HCT116 (cell line): Measurements from ENCODE around the gene CNTNAP3. TPM values are rescaled to one million over a fixed set of nuclear protein-coding genes. Genes with fewer than 3 reads are reported as not detected.
"Not testable (repeated sequence)": the region's sequence is repeated elsewhere in the genome, so short reads cannot be mapped to it uniquely, and the experiment has no call there.

Source experiments
- ATAC-seq: fragments of 200-7000 bp; cut with Tn5 transposase; 2 replicates; pipeline ENCODE4 v1.9.1; 2020; ENCODE audit warnings: mild to moderate bottlenecking, moderate library complexity
- BruUV-seq: library from RNA; stranded (reverse); fragments of 400-500 nt; replicated peaks from 2 replicates; lab custom pipeline; 2021; lab: Mats Ljungman, UMichigan
- CTCF ChIA-PET: fragments of 300-600 bp; sonication (Branson Sonifier 250); formaldehyde crosslinking; loops from one replicate; lab custom pipeline; 2021; ENCODE audit warnings: antibody characterized with exemption; lab: Charles Lee
- POLR2A ChIA-PET: fragments of 300-600, 350-600 bp; sonication (Branson Sonifier 250); formaldehyde crosslinking; loops from one replicate; lab custom pipeline; 2021; ENCODE audit warnings: antibody characterized with exemption; lab: Charles Lee
- RAD21 ChIA-PET, 2 experiments: fragments of 300-600 bp; sonication (Branson Sonifier 250); formaldehyde crosslinking; loops; one replicate each; lab custom pipeline; 2023; ENCODE audit warnings: low total read pairs in 2 of 2; ENCODE audit not compliant: uncharacterized antibody in 2 of 2, unreplicated experiment in 2 of 2, low non-redundant PET in 1 of 2; lab: Charles Lee
- DNase-seq: peaks from one replicate; pipeline ENCODE4 v3.0.0-alpha.2; 2010; ENCODE audit warnings: low read depth, low spot score
- H2AFZ ChIP-seq: fragments of 200-600 bp; shearing (Covaris generic), sonication (generic); 2 replicates; pipeline ENCODE4 v1.6.1; 2017; ENCODE audit warnings: low read depth, mixed run types, mixed read lengths, antibody characterized with exemption, low read length; ENCODE audit not compliant: poor library complexity, severe bottlenecking
- H3K27ac ChIP-seq: 2 replicates; pipeline ENCODE4 v1.5.1; 2012; ENCODE audit warnings: low read depth, low read length
- H3K27me3 ChIP-seq: fragments of 200-600 bp; sonication (generic); 2 replicates; pipeline ENCODE4 v1.6.1; 2016; ENCODE audit warnings: mixed run types, low read length, mixed read lengths; ENCODE audit not compliant: insufficient read depth
- H3K36me3 ChIP-seq, 2 experiments: fragments of 200-500 bp in 1 of 2; fragments of 200-600 bp in 1 of 2; sonication (Bioruptor generic) in 1 of 2; sonication (generic) in 1 of 2; 2 replicates each; pipeline versions ENCODE4 v1.5.1 to v1.6.1; 2014 to 2016; ENCODE audit warnings: low read length in 2 of 2, inconsistent platforms in 1 of 2, mixed read lengths in 1 of 2, mixed run types in 1 of 2; ENCODE audit not compliant: insufficient read depth in 2 of 2, control insufficient read depth in 1 of 2
- H3K4me1 ChIP-seq, 2 experiments: fragments of 200-600 bp in 1 of 2; sonication (generic) in 1 of 2; 2 replicates each; pipeline versions ENCODE4 v1.5.1 to v1.6.1; 2012 to 2017; ENCODE audit warnings: low read length in 2 of 2, inconsistent platforms in 1 of 2, mild to moderate bottlenecking in 1 of 2, mixed read lengths in 1 of 2, mixed run types in 1 of 2, moderate library complexity in 1 of 2; ENCODE audit not compliant: insufficient read depth in 2 of 2, control insufficient read depth in 1 of 2
- H3K4me2 ChIP-seq: fragments of 200-600 bp; sonication (generic); 2 replicates; pipeline ENCODE4 v1.6.1; 2017; ENCODE audit warnings: mixed run types, low read length, mixed read lengths
- H3K4me3 ChIP-seq, 2 experiments: fragments of 200-600 bp in 1 of 2; sonication (generic) in 1 of 2; replicated peaks in 1 of 2; 2 replicates each; pipeline ENCODE4 v1.5.1; 2011 to 2016; ENCODE audit warnings: low read length in 2 of 2, control low read depth in 1 of 2, low read depth in 1 of 2, mild to moderate bottlenecking in 1 of 2, mixed read lengths in 1 of 2, mixed run types in 1 of 2
- H3K79me2 ChIP-seq: fragments of 200-600 bp; sonication (generic); 2 replicates; pipeline ENCODE4 v1.6.1; 2017; ENCODE audit warnings: mild to moderate bottlenecking, mixed run types, low read length, moderate library complexity, mixed read lengths; ENCODE audit not compliant: insufficient read depth
- H3K9ac ChIP-seq: fragments of 200-600 bp; sonication (generic); 2 replicates; pipeline ENCODE4 v1.6.1; 2016; ENCODE audit warnings: low read length, mixed read lengths
- H3K9me2 ChIP-seq: fragments of 200-600 bp; sonication (generic), shearing (Covaris generic); 2 replicates; pipeline ENCODE4 v1.6.1; 2017; ENCODE audit warnings: mixed run types, mild to moderate bottlenecking, moderate library complexity; ENCODE audit not compliant: insufficient read depth
- H3K9me3 ChIP-seq, 2 experiments: fragments of 200-500 bp in 1 of 2; fragments of 200-600 bp in 1 of 2; sonication (Bioruptor generic) in 1 of 2; sonication (generic) in 1 of 2; 2 replicates each; pipeline ENCODE4 v1.6.1; 2014 to 2017; ENCODE audit warnings: low read length in 2 of 2, mixed read lengths in 2 of 2, inconsistent platforms in 1 of 2, low read depth in 1 of 2, mild to moderate bottlenecking in 1 of 2, mixed run types in 1 of 2, moderate library complexity in 1 of 2; ENCODE audit not compliant: control insufficient read depth in 1 of 2, insufficient read depth in 1 of 2
- H4K20me1 ChIP-seq: fragments of 200-600 bp; sonication (generic), shearing (Covaris generic); 2 replicates; pipeline ENCODE4 v1.6.1; 2017; ENCODE audit warnings: mixed run types, mild to moderate bottlenecking, moderate library complexity; ENCODE audit not compliant: insufficient read depth
- intact Hi-C: fragments of 100-400 bp; cut with micrococcal nuclease; formaldehyde crosslinking; loops from 2 replicates; pipeline ENCODE4 v1.10.0; 2022
- total RNA-seq: library from RNA; stranded (reverse); gene quantifications from one replicate; pipeline ENCODE4 v1.2.1, GENCODE V29; 2021; ENCODE audit not compliant: unreplicated experiment

Gene CNTNAP3
- total RNA-seq, 1 experiment from 2014 or later: 14.8 TPM

DNA sequence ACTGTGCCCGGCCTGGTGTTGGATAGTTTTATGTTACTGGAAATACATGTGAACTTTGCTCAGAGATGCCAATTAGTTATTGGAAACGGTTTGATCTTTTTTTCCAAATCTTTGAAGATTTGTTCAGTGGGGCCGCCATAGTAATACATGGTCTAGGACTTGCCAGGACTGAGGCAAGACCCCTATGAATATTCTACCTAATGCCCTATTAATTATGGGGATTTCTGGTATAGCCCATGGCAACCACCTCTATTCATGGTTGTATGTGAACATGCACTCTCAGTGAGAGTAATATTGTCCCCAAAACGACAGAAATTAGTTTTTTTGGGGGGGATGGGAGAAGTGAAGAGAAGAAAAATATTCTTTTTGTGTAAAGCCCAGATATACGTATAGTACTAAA is 220.3 kb downstream of the CNTNAP3 start:
- H3K9ac ChIP-seq, H3K79me2 ChIP-seq, BruUV-seq, H3K4me3 ChIP-seq, DNase-seq, H4K20me1 ChIP-seq, RAD21 ChIA-PET, H3K27me3 ChIP-seq, CTCF ChIA-PET, H2AFZ ChIP-seq, H3K9me2 ChIP-seq, ATAC-seq, H3K4me2 ChIP-seq, H3K9me3 ChIP-seq, intact Hi-C loops, POLR2A ChIA-PET, H3K4me1 ChIP-seq, H3K27ac ChIP-seq, H3K36me3 ChIP-seq: not testable (repeated sequence)

DNA sequence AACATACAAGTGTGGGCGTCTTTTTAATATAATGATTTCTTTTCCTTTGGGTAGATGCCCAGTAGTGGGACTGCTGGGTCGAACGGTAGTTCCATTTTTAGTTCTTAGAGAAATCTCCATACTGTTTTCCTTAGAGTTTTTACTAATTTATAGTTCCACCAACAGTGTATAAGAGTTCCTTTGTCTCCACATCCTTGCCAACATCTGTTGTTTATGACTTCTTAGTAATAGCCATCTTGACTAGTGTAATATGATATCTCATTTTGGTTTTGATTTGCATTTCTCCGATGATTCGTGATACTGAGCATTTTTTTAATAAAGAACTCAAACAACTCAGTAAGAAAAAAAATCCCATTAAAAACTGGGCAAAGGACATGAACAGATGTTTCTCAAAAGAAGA is 225.0 kb downstream of the CNTNAP3 start:
- ATAC-seq, DNase-seq, H3K79me2 ChIP-seq, H3K9ac ChIP-seq, CTCF ChIA-PET, BruUV-seq, H3K27ac ChIP-seq, H2AFZ ChIP-seq, H3K4me3 ChIP-seq, H3K4me1 ChIP-seq, H3K9me2 ChIP-seq, RAD21 ChIA-PET, H3K36me3 ChIP-seq, H3K9me3 ChIP-seq, H4K20me1 ChIP-seq, H3K27me3 ChIP-seq, H3K4me2 ChIP-seq, POLR2A ChIA-PET, intact Hi-C loops: not testable (repeated sequence)

DNA sequence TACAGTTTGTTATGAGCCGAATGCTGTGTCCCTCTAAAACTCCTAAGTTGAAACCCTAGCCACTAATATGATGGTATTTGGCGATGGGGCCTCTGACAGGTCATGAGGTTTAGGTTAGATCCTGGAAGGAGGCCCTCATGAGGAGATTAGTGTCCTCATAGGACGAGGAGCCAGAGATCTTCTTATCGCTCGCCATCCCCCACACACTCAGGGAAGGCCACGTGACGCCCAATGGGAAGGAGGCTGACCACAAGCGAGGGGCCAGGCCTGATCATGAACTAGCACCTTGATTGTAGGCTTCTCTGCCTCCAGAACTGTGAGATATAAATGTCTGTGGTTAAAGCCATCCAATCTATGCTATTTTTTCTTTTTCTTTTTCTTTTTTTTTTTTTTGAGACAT is 233.5 kb downstream of the CNTNAP3 start:
- DNase-seq, H3K4me3 ChIP-seq, RAD21 ChIA-PET, CTCF ChIA-PET, H3K4me1 ChIP-seq, H3K27ac ChIP-seq, H3K9me3 ChIP-seq, H3K27me3 ChIP-seq, BruUV-seq, ATAC-seq, H3K79me2 ChIP-seq, H4K20me1 ChIP-seq, POLR2A ChIA-PET, intact Hi-C loops, H3K9me2 ChIP-seq, H3K36me3 ChIP-seq, H3K9ac ChIP-seq, H3K4me2 ChIP-seq, H2AFZ ChIP-seq: not testable (repeated sequence)

DNA sequence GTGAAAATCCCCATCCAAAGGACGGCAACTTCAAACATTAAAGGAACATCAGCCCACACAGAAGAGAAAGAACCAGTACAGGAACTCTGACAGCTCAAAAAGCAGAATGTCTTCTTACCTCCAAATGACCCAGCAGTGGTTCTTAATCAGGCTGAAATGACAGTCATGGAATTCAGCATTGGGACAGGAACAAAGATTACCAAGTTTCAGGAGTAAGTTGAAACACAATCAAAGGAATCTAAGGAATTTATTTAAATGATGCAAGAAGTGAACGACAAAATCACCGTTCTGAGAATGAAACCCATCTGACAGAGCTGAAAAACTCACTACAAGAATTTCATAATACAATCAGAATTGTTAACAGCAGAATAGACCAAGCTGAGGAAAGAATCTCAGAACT is 241.1 kb downstream of the CNTNAP3 start:
- H3K9ac ChIP-seq, H3K4me3 ChIP-seq, H3K4me1 ChIP-seq, H2AFZ ChIP-seq, H4K20me1 ChIP-seq, DNase-seq, H3K27ac ChIP-seq, H3K9me3 ChIP-seq, H3K79me2 ChIP-seq, CTCF ChIA-PET, RAD21 ChIA-PET, H3K9me2 ChIP-seq, H3K27me3 ChIP-seq, BruUV-seq, intact Hi-C loops, ATAC-seq, H3K36me3 ChIP-seq, H3K4me2 ChIP-seq, POLR2A ChIA-PET: not testable (repeated sequence)
